Measurements from ENCODE around the gene CALCOCO2.
"Not testable (repeated sequence)": the region's sequence is repeated elsewhere in the genome, so short reads cannot be mapped to it uniquely, and the experiment has no call there.

CALCOCO2 gene

DNA sequence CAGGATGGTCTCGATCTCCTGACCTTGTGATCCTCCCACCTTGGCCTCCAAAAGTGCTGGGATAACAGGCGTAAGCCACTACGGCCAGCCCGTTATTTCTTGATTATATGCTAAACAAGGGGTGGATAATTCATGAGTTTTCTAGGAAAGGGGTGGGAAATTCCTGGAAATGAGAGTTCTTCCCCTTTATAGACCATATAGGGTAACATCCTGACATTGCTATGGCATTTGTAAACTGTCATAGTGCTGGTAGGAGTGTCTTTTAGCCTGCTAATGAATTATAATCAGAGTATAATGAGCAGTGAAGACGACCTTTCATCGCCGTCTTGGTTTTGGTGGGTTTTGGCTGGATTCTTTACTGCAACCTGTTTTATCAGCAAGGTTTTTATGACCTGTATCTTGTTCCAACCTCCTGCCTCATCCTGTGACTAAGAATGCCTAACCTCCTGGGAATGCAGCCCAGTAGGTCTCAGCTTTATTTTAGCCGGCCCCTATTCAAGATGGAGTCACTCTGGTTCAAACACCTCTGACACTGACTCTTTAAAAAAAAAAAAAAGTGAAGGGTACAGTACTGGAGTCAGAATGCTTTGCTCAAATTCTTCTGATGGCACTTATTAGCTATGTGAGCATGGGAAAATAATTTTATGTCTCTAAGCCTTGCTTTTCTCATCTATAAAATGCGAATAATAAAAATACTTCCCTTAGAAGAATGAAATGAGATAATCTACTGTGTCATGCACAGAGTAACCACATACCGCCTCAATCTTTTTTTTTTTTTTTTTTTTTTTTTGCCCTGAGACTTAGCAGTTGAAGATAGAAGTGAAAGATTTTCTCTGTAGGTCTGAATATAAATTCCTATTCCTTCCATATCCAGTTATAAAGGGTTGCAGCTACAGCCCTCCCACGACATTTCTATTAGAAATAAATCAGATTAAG, 5.1 kb upstream of the CALCOCO2 start:
- TF ChIP-seq, protein P1, sequence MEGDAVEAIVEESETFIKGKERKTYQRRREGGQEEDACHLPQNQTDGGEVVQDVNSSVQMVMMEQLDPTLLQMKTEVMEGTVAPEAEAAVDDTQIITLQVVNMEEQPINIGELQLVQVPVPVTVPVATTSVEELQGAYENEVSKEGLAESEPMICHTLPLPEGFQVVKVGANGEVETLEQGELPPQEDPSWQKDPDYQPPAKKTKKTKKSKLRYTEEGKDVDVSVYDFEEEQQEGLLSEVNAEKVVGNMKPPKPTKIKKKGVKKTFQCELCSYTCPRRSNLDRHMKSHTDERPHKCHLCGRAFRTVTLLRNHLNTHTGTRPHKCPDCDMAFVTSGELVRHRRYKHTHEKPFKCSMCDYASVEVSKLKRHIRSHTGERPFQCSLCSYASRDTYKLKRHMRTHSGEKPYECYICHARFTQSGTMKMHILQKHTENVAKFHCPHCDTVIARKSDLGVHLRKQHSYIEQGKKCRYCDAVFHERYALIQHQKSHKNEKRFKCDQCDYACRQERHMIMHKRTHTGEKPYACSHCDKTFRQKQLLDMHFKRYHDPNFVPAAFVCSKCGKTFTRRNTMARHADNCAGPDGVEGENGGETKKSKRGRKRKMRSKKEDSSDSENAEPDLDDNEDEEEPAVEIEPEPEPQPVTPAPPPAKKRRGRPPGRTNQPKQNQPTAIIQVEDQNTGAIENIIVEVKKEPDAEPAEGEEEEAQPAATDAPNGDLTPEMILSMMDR (conservative IDR thresholded peaks at IDR 0.05; ENCODE audit: low read depth, low read length): no peak
- no peak for DNase-seq (ENCODE audit: low read depth)
- H3K4me3 ChIP-seq (ENCODE audit: low read length): no peak overlapping the region

DNA sequence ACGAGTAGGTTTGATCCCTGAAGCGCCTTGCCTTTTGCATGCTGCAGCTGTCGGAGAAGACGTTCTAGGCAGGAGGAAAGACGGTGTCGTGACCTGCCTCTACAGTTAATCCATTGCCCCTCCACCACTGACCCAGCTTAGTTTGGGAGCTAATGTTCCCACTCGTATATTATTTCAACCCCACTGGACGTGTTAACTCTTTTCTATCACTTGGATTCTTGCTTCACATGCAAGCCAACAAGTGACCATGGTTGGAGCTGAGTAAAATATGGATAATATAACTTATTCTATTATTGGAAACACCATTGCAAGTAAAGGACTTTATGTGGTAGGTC, 681 bp downstream of the CALCOCO2 start:
- TF ChIP-seq, protein P1 (conservative IDR thresholded peaks at IDR 0.05; ENCODE audit: low read depth, low read length): no peak
- no peak for DNase-seq (ENCODE audit: low read depth)
- H3K4me3 ChIP-seq (ENCODE audit: low read length): peak overlapping the region; percentile 94

DNA sequence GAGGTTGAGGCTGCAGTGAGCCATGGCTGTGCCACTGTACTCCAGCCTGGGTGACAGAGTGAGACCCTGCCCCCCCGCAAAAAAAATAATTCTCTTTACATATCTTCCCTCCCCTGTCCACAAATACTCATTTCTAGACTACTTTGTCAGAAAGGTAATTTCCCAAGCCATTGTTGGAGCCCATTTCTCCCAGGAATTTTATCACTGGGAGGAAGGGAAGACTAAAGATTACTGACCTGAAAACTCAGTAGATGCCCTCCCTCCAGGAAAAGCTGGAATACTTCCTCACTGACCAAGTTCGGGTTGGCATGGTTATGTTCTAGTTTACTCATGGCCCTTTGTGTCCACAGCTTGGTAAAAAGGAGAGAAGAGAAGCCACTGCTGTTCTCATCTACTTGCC, 4.1 kb downstream of the CALCOCO2 start:
- TF ChIP-seq, protein P1 (conservative IDR thresholded peaks at IDR 0.05; ENCODE audit: low read depth, low read length): no peak

DNA sequence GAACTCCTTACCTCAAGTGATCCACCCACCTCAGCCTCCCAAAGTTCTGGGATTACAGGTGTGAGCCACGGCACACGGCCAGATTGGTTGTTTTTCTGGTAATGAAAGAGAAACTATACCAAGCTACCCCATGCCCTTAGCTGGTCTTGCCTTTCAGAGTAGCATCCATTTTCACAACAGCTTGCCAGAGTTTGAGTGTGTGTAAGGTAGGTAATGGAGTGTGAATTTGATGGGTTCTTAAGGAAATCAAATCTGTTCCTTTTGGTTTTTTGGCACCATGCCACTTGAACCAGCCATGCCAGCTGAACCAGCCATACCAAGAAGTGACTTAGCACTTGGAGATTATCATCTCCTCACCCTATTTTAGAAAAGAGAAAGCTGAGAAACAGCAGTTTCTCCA, 5.1 kb downstream of the CALCOCO2 start:
- TF ChIP-seq, protein P1 (conservative IDR thresholded peaks at IDR 0.05; ENCODE audit: low read depth, low read length): no peak
- no peak overlapping the region for H3K4me3 ChIP-seq (ENCODE audit: low read length)
- DNase-seq (ENCODE audit: low read depth): no peak

More for the DNA sequence above, 4.1 kb downstream of the CALCOCO2 start:
- H3K4me3 ChIP-seq (ENCODE audit: low read length): no peak overlapping the region
- DNase-seq (ENCODE audit: low read depth): no peak

DNA sequence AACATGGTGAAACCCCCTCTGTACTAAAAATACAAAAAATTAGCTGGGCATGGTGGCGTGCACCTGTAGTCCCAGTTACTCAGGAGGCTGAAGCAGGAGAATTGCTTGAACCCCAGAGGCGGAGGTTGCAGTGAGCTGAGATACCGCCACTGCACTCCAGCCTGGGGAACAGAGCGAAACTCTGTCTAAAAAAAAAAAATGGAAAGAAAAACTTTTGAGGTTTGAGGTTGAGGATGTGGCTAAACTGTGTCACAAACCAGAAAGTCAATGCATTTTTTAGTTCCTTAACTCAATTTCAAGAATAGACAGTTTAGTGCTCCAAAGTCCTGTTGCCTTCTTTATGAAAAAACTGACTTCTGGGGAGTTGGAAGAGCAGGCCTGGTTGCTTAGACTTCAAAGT, 6.6 kb downstream of the CALCOCO2 start:
- not testable (repeated sequence) for DNase-seq (ENCODE audit: low read depth); H3K4me3 ChIP-seq (ENCODE audit: low read length)

DNA sequence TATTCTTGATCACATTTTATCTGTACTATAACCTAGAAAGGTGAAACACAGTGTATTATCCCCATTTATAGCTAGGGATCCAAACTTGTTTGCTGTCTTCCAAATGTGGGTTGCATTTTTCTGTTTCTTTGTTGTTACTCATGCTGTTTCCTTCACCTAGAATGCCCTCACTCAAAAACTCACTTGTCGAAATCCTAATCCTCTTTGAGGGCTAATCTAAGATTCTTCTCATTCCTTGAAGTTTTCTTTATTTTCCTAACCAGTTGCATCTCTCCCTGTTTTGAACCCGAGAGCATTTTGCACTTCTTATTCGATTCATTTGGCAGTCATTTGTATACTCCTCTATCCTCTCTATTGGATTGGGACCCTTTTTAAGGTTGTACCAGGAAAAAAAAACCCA, 9.6 kb downstream of the CALCOCO2 start:
- H3K4me3 ChIP-seq (ENCODE audit: low read length): no peak overlapping the region
- TF ChIP-seq, protein P1 (conservative IDR thresholded peaks at IDR 0.05; ENCODE audit: low read depth, low read length): no peak

DNA sequence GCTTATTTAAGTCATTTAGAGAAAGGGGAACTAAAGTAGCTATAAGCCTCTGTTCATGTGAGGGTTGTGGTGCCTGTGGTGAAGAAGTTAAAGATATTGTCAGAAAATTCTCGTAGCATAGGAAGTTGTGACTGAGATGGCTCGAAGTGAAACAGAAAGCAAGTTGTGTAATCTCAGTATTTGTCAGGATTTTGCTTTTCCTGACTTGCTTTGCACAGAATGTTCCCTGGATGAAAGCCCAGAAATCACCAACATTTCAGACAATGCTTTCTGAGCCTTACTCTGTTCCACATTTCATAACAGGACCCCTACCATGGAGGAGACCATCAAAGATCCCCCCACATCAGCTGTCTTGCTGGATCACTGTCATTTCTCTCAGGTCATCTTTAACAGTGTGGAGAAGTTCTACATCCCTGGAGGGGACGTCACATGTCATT, 10.6 kb downstream of the CALCOCO2 start:
- TF ChIP-seq, protein P1 (conservative IDR thresholded peaks at IDR 0.05; ENCODE audit: low read depth, low read length): no peak
- peak overlapping the region; percentile 23 for H3K4me3 ChIP-seq (ENCODE audit: low read length)

More for the DNA sequence above, 9.6 kb downstream of the CALCOCO2 start:
- DNase-seq (ENCODE audit: low read depth): peak; percentile 70

More for the DNA sequence above, 10.6 kb downstream of the CALCOCO2 start:
- peak; percentile 62 for DNase-seq (ENCODE audit: low read depth)

All from retinal pigment epithelial cell (primary cell).